ENCODE measurements around the gene PRKN. TPM values are rescaled to one million over a fixed set of nuclear protein-coding genes. Genes with fewer than 3 reads are reported as not detected.

PRKN gene
- total RNA-seq, 1 donor from 2014 or later = 7.0 TPM

DNA sequence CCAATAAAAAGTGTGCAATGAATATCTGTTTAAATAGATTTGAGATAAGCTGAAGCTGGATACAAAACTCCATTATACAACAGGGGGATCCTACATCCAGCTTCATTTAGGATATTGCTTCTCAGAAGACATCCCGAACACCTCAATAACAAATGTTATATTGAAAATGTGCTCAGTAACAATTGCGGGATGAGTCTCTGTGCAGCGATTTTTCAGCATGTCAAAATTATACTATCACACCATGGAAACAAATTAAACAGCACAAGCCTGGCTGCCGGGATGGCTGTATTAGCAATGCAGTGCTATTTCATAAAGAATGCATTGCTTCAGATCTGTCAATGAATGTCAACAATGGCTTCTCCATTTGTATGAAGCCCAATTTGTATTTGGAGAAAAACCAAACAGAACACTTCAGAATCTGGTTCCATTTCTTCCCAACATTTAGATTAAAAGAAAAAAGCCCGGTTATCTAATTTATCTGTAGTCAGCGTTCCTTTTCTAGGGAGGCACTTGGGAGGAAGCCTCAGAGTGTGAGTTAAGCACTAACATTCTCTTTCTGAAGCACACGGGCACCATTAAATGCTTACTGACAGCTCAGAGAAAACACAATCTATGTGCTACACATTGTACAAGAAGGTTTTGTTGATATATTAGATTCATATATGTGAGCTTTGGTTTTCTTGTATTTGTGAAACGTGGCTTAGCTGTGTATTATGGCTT is 1142.8 kb downstream of the PRKN start:
- no peaks in the 10 kb centered on the region for H3K27me3 Mint-ChIP-seq (ENCODE audit: unreplicated experiment)
- H3K36me3 Mint-ChIP-seq (ENCODE audit: unreplicated experiment) = no peaks in the 10 kb centered on the region
- H3K4me1 Mint-ChIP-seq (ENCODE audit: low read depth, unreplicated experiment) = no peaks in the 10 kb centered on the region
- DNase-seq = no peak
- no peaks in the 10 kb centered on the region for H3K9me3 Mint-ChIP-seq (ENCODE audit: unreplicated experiment)
- no peak overlapping the region for H3K4me3 Mint-ChIP-seq (ENCODE audit: unreplicated experiment)
- no peak overlapping the region for H3K27ac Mint-ChIP-seq (ENCODE audit: unreplicated experiment)
- TF ChIP-seq, protein P1, sequence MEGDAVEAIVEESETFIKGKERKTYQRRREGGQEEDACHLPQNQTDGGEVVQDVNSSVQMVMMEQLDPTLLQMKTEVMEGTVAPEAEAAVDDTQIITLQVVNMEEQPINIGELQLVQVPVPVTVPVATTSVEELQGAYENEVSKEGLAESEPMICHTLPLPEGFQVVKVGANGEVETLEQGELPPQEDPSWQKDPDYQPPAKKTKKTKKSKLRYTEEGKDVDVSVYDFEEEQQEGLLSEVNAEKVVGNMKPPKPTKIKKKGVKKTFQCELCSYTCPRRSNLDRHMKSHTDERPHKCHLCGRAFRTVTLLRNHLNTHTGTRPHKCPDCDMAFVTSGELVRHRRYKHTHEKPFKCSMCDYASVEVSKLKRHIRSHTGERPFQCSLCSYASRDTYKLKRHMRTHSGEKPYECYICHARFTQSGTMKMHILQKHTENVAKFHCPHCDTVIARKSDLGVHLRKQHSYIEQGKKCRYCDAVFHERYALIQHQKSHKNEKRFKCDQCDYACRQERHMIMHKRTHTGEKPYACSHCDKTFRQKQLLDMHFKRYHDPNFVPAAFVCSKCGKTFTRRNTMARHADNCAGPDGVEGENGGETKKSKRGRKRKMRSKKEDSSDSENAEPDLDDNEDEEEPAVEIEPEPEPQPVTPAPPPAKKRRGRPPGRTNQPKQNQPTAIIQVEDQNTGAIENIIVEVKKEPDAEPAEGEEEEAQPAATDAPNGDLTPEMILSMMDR (IDR thresholded peaks at IDR 0.05; ENCODE audit: partially characterized antibody, unreplicated experiment) = no peak

DNA sequence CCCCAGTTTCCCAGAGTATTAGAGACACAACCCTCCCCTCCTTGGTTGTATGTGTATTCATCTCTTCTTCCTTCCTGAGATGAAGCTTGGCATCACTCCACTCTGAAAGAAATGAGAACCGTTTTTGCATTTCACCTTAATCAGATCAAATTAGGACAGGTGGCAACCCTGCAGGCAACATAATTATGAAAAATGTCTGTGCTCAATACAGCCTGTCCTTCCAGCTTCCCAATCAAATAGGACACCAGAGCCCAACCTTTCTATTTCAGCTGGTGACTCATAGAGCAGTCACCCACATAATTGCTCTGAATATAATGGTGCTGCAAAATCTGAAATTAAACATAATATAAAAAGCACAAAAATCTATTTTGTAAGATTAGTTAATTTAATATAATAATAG is 1143.5 kb downstream of the PRKN start:
- H3K27me3 Mint-ChIP-seq (ENCODE audit: unreplicated experiment) = no peaks in the 10 kb centered on the region
- DNase-seq = no peak
- no peak overlapping the region for H3K4me3 Mint-ChIP-seq (ENCODE audit: unreplicated experiment)
- TF ChIP-seq, protein P1 (IDR thresholded peaks at IDR 0.05; ENCODE audit: partially characterized antibody, unreplicated experiment) = no peak
- no peaks in the 10 kb centered on the region for H3K36me3 Mint-ChIP-seq (ENCODE audit: unreplicated experiment)
- H3K9me3 Mint-ChIP-seq (ENCODE audit: unreplicated experiment) = no peaks in the 10 kb centered on the region
- H3K4me1 Mint-ChIP-seq (ENCODE audit: low read depth, unreplicated experiment) = no peaks in the 10 kb centered on the region
- no peak overlapping the region for H3K27ac Mint-ChIP-seq (ENCODE audit: unreplicated experiment)

DNA sequence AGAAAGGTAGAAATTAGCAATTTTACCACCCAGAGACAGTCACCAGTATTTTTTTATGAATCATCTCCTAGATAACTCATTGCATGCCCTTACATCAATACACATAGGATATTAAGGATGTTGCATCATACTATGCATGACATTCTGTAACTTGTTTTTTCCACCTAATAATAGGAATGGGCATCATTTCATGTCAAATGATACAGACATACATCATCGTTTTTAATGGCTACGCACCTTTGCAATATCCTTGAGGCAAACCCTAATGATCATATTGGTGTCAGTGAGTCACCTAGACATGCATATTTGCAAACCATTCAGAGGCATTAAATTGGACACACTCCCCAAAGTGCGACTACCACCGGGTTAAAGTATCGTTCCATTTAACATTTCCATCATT is 1144.0 kb downstream of the PRKN start:
- no peak overlapping the region for H3K27ac Mint-ChIP-seq (ENCODE audit: unreplicated experiment)
- H3K36me3 Mint-ChIP-seq (ENCODE audit: unreplicated experiment) = no peaks in the 10 kb centered on the region
- no peak for DNase-seq
- H3K9me3 Mint-ChIP-seq (ENCODE audit: unreplicated experiment) = no peaks in the 10 kb centered on the region
- H3K27me3 Mint-ChIP-seq (ENCODE audit: unreplicated experiment) = no peaks in the 10 kb centered on the region
- no peak overlapping the region for H3K4me3 Mint-ChIP-seq (ENCODE audit: unreplicated experiment)
- TF ChIP-seq, protein P1 (IDR thresholded peaks at IDR 0.05; ENCODE audit: partially characterized antibody, unreplicated experiment) = no peak
- no peaks in the 10 kb centered on the region for H3K4me1 Mint-ChIP-seq (ENCODE audit: low read depth, unreplicated experiment)

DNA sequence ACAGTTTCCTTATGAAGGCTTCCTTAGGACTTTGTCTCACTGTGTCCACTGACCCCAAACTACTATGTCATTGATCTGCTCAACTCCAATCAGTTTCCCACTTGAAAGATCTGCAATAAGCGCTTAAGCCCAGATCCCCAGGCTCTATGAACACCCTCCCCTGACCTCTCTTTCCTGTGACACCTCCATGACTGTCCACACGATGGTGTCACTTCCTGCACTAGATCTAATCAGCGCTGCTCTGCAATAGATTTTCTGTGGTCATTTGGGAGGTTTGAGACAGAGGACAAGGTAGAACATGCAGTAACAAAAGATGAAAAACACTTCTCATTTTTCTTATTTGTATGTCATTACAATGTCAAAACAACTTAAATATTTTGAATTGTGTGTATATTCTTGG is 1149.1 kb downstream of the PRKN start:
- DNase-seq = no peak
- H3K4me1 Mint-ChIP-seq (ENCODE audit: low read depth, unreplicated experiment) = no peaks in the 10 kb centered on the region
- TF ChIP-seq, protein P1 (IDR thresholded peaks at IDR 0.05; ENCODE audit: partially characterized antibody, unreplicated experiment) = no peak
- H3K4me3 Mint-ChIP-seq (ENCODE audit: unreplicated experiment) = no peak overlapping the region
- no peaks in the 10 kb centered on the region for H3K27me3 Mint-ChIP-seq (ENCODE audit: unreplicated experiment)
- H3K27ac Mint-ChIP-seq (ENCODE audit: unreplicated experiment) = no peak overlapping the region
- no peaks in the 10 kb centered on the region for H3K36me3 Mint-ChIP-seq (ENCODE audit: unreplicated experiment)
- H3K9me3 Mint-ChIP-seq (ENCODE audit: unreplicated experiment) = no peaks in the 10 kb centered on the region

DNA sequence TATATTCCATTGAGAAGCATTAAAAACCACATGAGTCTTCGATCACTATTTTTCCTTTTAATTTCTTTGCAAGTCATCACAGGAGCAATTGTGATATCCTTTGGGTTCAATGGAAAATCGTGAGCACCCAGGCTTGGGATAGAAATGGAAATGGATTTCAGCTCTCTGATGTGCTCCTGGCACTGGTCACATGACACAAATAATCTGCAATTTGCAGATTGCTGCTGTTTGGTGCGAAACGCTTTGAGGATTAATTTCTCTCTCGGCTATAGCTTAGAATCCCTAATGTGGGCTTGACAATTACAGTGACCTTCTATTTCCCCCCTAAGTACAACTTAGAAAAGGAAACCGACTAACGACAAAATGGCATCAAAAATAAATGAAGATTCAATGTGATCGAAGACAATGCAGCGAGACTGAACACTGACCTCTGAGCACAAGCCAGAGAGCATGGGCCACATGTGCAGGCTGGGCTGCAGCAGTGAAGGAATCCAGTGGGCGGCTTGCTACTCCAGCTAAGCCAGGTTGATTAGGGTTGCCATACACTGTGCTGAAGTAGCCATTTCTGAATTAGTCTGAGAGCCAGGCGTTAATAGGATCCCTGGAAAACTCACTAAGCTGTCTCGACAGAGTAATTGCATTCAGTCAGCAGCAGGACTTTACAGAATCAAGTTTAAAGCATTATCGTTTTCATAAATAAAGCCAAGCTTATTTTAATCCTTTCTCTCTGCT is 1151.9 kb downstream of the PRKN start:
- Mint-ChIP-seq H3K4me3 (ENCODE audit: unreplicated experiment) (no peak overlapping the region), H3K9me3 (ENCODE audit: unreplicated experiment) (no peaks in the 10 kb centered on the region), H3K27ac (ENCODE audit: unreplicated experiment) (no peak overlapping the region), H3K27me3 (ENCODE audit: unreplicated experiment) (no peaks in the 10 kb centered on the region), H3K4me1 (ENCODE audit: low read depth, unreplicated experiment) (no peaks in the 10 kb centered on the region), H3K36me3 (ENCODE audit: unreplicated experiment) (no peaks in the 10 kb centered on the region)
- no peak for DNase-seq
- TF ChIP-seq, protein P1 (IDR thresholded peaks at IDR 0.05; ENCODE audit: partially characterized antibody, unreplicated experiment) = no peak
